ENCODE data around the gene ZNF317.

- TF ChIP-seq GLIS2 (tag by site-specific recombination; IDR thresholded peaks at IDR 0.05) (no peak), ZNF138 (tag by site-specific recombination; IDR thresholded peaks at IDR 0.05; ENCODE audit: borderline replicate concordance) (no peak)
- TF ChIP-seq, protein P1, sequence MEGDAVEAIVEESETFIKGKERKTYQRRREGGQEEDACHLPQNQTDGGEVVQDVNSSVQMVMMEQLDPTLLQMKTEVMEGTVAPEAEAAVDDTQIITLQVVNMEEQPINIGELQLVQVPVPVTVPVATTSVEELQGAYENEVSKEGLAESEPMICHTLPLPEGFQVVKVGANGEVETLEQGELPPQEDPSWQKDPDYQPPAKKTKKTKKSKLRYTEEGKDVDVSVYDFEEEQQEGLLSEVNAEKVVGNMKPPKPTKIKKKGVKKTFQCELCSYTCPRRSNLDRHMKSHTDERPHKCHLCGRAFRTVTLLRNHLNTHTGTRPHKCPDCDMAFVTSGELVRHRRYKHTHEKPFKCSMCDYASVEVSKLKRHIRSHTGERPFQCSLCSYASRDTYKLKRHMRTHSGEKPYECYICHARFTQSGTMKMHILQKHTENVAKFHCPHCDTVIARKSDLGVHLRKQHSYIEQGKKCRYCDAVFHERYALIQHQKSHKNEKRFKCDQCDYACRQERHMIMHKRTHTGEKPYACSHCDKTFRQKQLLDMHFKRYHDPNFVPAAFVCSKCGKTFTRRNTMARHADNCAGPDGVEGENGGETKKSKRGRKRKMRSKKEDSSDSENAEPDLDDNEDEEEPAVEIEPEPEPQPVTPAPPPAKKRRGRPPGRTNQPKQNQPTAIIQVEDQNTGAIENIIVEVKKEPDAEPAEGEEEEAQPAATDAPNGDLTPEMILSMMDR (tag by site-specific recombination; IDR thresholded peaks at IDR 0.05), result no peak
These were observed 30.2 kb upstream of the ZNF317 start for GRCh38 chr19:9109959-9110358.

Measured in HEK293 (cell line).